Mucosa of descending colon (tissue), 3 donors: ENCODE data around the gene SIAH2. TPM values are rescaled to one million over a fixed set of nuclear protein-coding genes. Genes with fewer than 3 reads are reported as not detected.

Experiments
- ATAC-seq: fragments of 200-7000 bp; cut with Tn5 transposase; one replicate; pipeline ENCODE4 v1.9.1; 2020; ENCODE audit warnings: mild to moderate bottlenecking, moderate library complexity
- DNase-seq, 3 donors: peaks; one replicate each; pipeline ENCODE4 v3.0.0-alpha.2; 2020
- H3K36me3 ChIP-seq: fragments of 200-600 bp; one replicate; pipeline ENCODE4 v1.8.0; 2021; ENCODE audit warnings: low read depth, mild to moderate bottlenecking
- H3K4me1 ChIP-seq: fragments of 200-600 bp; one replicate; pipeline ENCODE4 v1.8.0; 2021; ENCODE audit warnings: low read depth, mild to moderate bottlenecking
- H3K4me3 ChIP-seq: fragments of 200-600 bp; one replicate; pipeline ENCODE4 v1.8.0; 2021; ENCODE audit warnings: mild to moderate bottlenecking
- H3K9me3 ChIP-seq: fragments of 200-600 bp; one replicate; pipeline ENCODE4 v1.8.0; 2021; ENCODE audit warnings: mild to moderate bottlenecking
- CTCF ChIP-seq: fragments of 200-600 bp; IDR thresholded peaks from one replicate; pipeline ENCODE4 v1.8.0; 2022; ENCODE audit warnings: antibody characterized with exemption, mild to moderate bottlenecking
- intact Hi-C, 2 donors: fragments of 100-400 bp; cut with DNase I in 1 of 2; cut with micrococcal nuclease in 1 of 2; formaldehyde crosslinking; loops; one replicate each; pipeline versions ENCODE4 v1.11.0 to v1.11.1; 2022; cut with DNase I, micrococcal nuclease
- total RNA-seq, 3 donors: library from RNA; stranded (reverse); fragmentation: NEBNext Ultra II Directional in 2 of 3; extraction: Animal tissue kit (Norgen Biotek cat#: 25700) in 2 of 3; gene quantifications; one replicate each; pipeline versions ENCODE4 v1.2.1 to v1.2.4, GENCODE V29; 2021 to 2023
- donor health status: DM: no; HTN: no; CAD: no; lungs with moderate emphysema.
- donor health status: DM: no; HTN: no; CAD: no.
- donor health status: DM: no; HTN: yes; CAD: no.

The SIAH2 gene
- total RNA-seq, 3 donors from 2014 or later = 17.2 to 31.8 (median 23.5) TPM

GRCh38 chr3:150743508-150743907, 19.5 kb downstream of the SIAH2 start:
- ATAC-seq = no peak

GRCh38 chr3:150742679-150743078, 20.3 kb downstream of the SIAH2 start:
- Histone ChIP-seq H3K9me3 (no peaks in the 10 kb centered on the region), H3K4me1 (peaks cover 24% of the 10 kb centered on the region), H3K4me3 (no peak overlapping the region), H3K36me3 (no peaks in the 10 kb centered on the region)
- no peak for DNase-seq
- intact Hi-C loops = no loop called here
- ATAC-seq = no peak
- no peak for TF ChIP-seq CTCF

More at GRCh38 chr3:150743508-150743907, 19.5 kb downstream of the SIAH2 start:
- intact Hi-C loops = no loop called here
- H3K36me3 ChIP-seq = no peaks in the 10 kb centered on the region
- DNase-seq = no peak
- TF ChIP-seq CTCF = no peak
- no peak overlapping the region for H3K4me3 ChIP-seq
- H3K9me3 ChIP-seq = no peaks in the 10 kb centered on the region
- peaks cover 27% of the 10 kb centered on the region for H3K4me1 ChIP-seq

- Histone ChIP-seq H3K4me3 (no peak overlapping the region), H3K4me1 (peaks cover 20% of the 10 kb centered on the region), H3K36me3 (no peaks in the 10 kb centered on the region), H3K9me3 (no peaks in the 10 kb centered on the region)
- ATAC-seq = no peak
- intact Hi-C loops = no loop called here
- no peak for DNase-seq
- TF ChIP-seq CTCF = no peak
Measured at GRCh38 chr3:150742141-150742523, 20.8 kb downstream of the SIAH2 start.

- no peak overlapping the region for H3K4me3 ChIP-seq
- peaks cover 15% of the 10 kb centered on the region for H3K4me1 ChIP-seq
- ATAC-seq (no peak), DNase-seq (no peak)
- intact Hi-C loops = no loop called here
- TF ChIP-seq CTCF = no peak
- H3K36me3 ChIP-seq = no peaks in the 10 kb centered on the region
- no peaks in the 10 kb centered on the region for H3K9me3 ChIP-seq
Measured at GRCh38 chr3:150741497-150742140, 21.4 kb downstream of the SIAH2 start.

- ATAC-seq (no peak), DNase-seq (no peak)
- H3K4me3 ChIP-seq = no peak overlapping the region
- no peaks in the 10 kb centered on the region for H3K36me3 ChIP-seq
- intact Hi-C loops = no loop called here
- H3K4me1 ChIP-seq = peaks cover 11% of the 10 kb centered on the region
- no peaks in the 10 kb centered on the region for H3K9me3 ChIP-seq
- no peak for TF ChIP-seq CTCF
Measured at GRCh38 chr3:150740733-150741496, 22.1 kb downstream of the SIAH2 start.
